NCI-H2171 (cell line): ENCODE measurements around the gene SH3BP5L.

Experiments used
- DNase-seq: peaks from one replicate; lab custom pipeline; 2025; lab: John Stamatoyannopoulos, UW

SH3BP5L gene

GRCh38 chr1:248776991-248777390, 48.7 kb downstream of the SH3BP5L start:
- DNase-seq = no peak

- no peak for DNase-seq
Observed at GRCh38 chr1:248775441-248775840, 50.3 kb downstream of the SH3BP5L start.
